HepG2 (cell line): ENCODE data around the gene ABCG5. TPM values are rescaled to one million over a fixed set of nuclear protein-coding genes. Genes with fewer than 3 reads are reported as not detected.

Experiments
- ATAC-seq: fragments of 200-7000 bp; cut with Tn5 transposase; 3 replicates; pipeline ENCODE4 v1.9.1; 2020; ENCODE audit warnings: mild to moderate bottlenecking, moderate library complexity
- BruUV-seq: library from RNA; stranded (reverse); fragments of 400-500 nt; replicated peaks from 2 replicates; lab custom pipeline; 2021; lab: Mats Ljungman, UMichigan
- CTCF ChIA-PET: fragments of 300-600 bp; formaldehyde crosslinking; extraction: SDS; loops from one replicate; lab custom pipeline; 2021; ENCODE audit warnings: low total read pairs, inconsistent platforms, low intra/inter-chr PET ratio; lab: Yijun Ruan, JAX
- POLR2A ChIA-PET: fragments of 350-600 bp; sonication (Branson Sonifier 250); formaldehyde crosslinking; loops from one replicate; lab custom pipeline; 2020; ENCODE audit warnings: antibody characterized with exemption, inconsistent platforms; lab: Yijun Ruan, JAX
- DNase-seq: peaks from one replicate; pipeline ENCODE4 v3.0.0-alpha.2; 2015; ENCODE audit warnings: low spot score
- FAIRE-seq: peaks from 3 replicates; lab custom pipeline; 2011; peaks lifted over from hg19 to GRCh38; lab: Jason Lieb, UNC
- H2AFZ ChIP-seq: one replicate; pipeline ENCODE4 v1.6.1; 2011; ENCODE audit warnings: low read length, inconsistent platforms
- H3K27ac ChIP-seq: fragments of 300-600 bp; 3 replicates; pipeline ENCODE4 v1.8.0; 2011; ENCODE audit warnings: mixed run types, mild to moderate bottlenecking, mixed read lengths, low read length, inconsistent platforms; ENCODE audit not compliant: insufficient read depth; ENCODE audit errors: extremely low read length
- H3K27me3 ChIP-seq, 2 experiments: fragments of 200-600 bp in 1 of 2; 2 replicates in 1 of 2; 3 replicates in 1 of 2; pipeline versions ENCODE4 v1.6.0 to v1.8.0; 2011; ENCODE audit warnings: low read length in 2 of 2, mild to moderate bottlenecking in 2 of 2, moderate library complexity in 2 of 2, inconsistent platforms in 1 of 2; ENCODE audit not compliant: insufficient read depth in 2 of 2, control insufficient read depth in 1 of 2
- H3K36me3 ChIP-seq, 2 experiments: fragments of 200-600 bp in 1 of 2; replicated peaks in 1 of 2; 2 replicates in 1 of 2; 3 replicates in 1 of 2; pipeline versions ENCODE4 v1.5.1 to v1.8.0; 2011; ENCODE audit warnings: low read length in 2 of 2, inconsistent platforms in 1 of 2; ENCODE audit not compliant: insufficient read depth in 2 of 2, control insufficient read depth in 1 of 2
- H3K4me1 ChIP-seq: 2 replicates; pipeline ENCODE4 v1.5.1; 2012; ENCODE audit warnings: low read length, inconsistent platforms; ENCODE audit not compliant: insufficient read depth
- H3K4me2 ChIP-seq: 2 replicates; pipeline ENCODE4 v1.6.0; 2011; ENCODE audit warnings: low read depth, low read length, inconsistent platforms
- H3K4me3 ChIP-seq, 3 experiments: fragments of 200-600 bp in 1 of 3; sonication (generic), shearing (Covaris generic) in 1 of 3; replicated peaks in 1 of 3; 2 replicates each; pipeline ENCODE4 v1.5.1; 2011 to 2016; ENCODE audit warnings: low read length in 3 of 3, inconsistent platforms in 2 of 3, low read depth in 2 of 3, mild to moderate bottlenecking in 2 of 3, control low read depth in 1 of 3, mixed read lengths in 1 of 3; ENCODE audit not compliant: insufficient read depth in 1 of 3
- H3K79me2 ChIP-seq: one replicate; pipeline ENCODE4 v1.6.1; 2011; ENCODE audit warnings: low read length, inconsistent platforms; ENCODE audit not compliant: insufficient read depth
- H3K9ac ChIP-seq: 2 replicates; pipeline ENCODE4 v1.6.0; 2011; ENCODE audit warnings: mild to moderate bottlenecking, low read depth, low read length, inconsistent platforms; ENCODE audit not compliant: insufficient read depth
- H3K9me3 ChIP-seq: 2 replicates; pipeline ENCODE4 v1.5.1; 2012; ENCODE audit warnings: mild to moderate bottlenecking, low read length
- H4K20me1 ChIP-seq: 2 replicates; pipeline ENCODE4 v1.6.0; 2011; ENCODE audit warnings: inconsistent platforms, mild to moderate bottlenecking, low read length, moderate library complexity; ENCODE audit not compliant: insufficient read depth
- CEBPB ChIP-seq: IDR thresholded peaks from 2 replicates; pipeline ENCODE4 v1.6.1; 2011; ENCODE audit warnings: low read depth, low read length, improper control_type of control experiment, borderline replicate concordance
- JDP2 ChIP-seq: sonication (generic); formaldehyde crosslinking; IDR thresholded peaks from 2 replicates; pipeline ENCODE4 v1.8.1; 2022; ENCODE audit warnings: missing genetic modification reagents, borderline replicate concordance
- WGBS: methylation state at CpG from one replicate; pipeline ENCODE4 v1.1.6; 2017; ENCODE audit warnings: low lambda C conversion rate; 5-methylcytosine and 5-hydroxymethylcytosine counted together
- in situ Hi-C: cut with HindIII; loops from 2 replicates; pipeline ENCODE4 v1.10.0; 2017; ENCODE audit warnings: low pct_unique_long_range_greater_than_20kb; ENCODE audit not compliant: extremely low pct_ligation_motif_present
- intact Hi-C: fragments of 100-400 bp; cut with micrococcal nuclease; formaldehyde crosslinking; loops from one replicate; pipeline ENCODE4 v1.10.0; 2022; ENCODE audit not compliant: unreplicated experiment
- polyA plus RNA-seq, 8 experiments: library from polyadenylated mRNA; depleted of rRNA in 3 of 8; stranded (reverse) in 7 of 8; unstranded in 1 of 8; fragments of >200 nt; fragmentation: Illumina TruSeq in 4 of 8; extraction: Trizol in 4 of 8; gene quantifications; 2 replicates each; pipeline versions ENCODE4 v1.2.1 to v1.2.3, GENCODE V29; 2011 to 2016; ENCODE audit warnings: low read depth in 4 of 8, missing spikeins in 1 of 8, mixed read lengths in 1 of 8; ENCODE audit not compliant: insufficient read depth in 1 of 8
- total RNA-seq, 5 experiments: library from RNA; depleted of rRNA; stranded (reverse); fragments of >200 nt; fragmentation: Illumina TruSeq; extraction: Trizol; gene quantifications; 2 replicates each; pipeline ENCODE4 v1.2.3, GENCODE V29; 2016; ENCODE audit warnings: low read depth in 1 of 5
- TF ChIP-seq, protein P1 (sequence below): sonication (generic); formaldehyde crosslinking; IDR thresholded peaks from 2 replicates; pipeline ENCODE4 v1.4.0; 2020; ENCODE audit warnings: missing genetic modification reagents

The ABCG5 gene
- total and polyA plus RNA-seq, 2 of the 13 experiments (the other 11 are each of a cell fraction or from before 2014, with no cell fraction given): 15.1 to 39.0 TPM

DNA sequence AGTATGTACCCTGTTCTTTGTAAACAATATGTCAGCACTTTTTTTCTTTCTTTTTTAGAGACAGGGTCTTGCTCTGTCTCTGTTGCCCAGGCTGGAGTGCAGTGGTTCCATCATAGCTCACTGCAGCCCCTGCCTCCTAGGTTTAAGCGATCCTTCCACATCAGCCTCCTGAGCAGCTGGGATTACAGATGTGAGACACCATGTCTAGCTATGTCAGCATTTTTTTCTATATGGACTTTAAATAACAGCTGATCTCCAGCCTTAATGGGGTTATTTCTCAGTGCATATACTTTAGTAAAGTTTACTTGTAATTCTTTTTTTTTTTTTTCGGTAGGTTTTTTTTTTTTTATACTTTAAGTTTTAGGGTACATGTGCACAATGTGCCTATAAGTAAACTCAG lies 26.6 kb downstream of the ABCG5 start (continued):
- TF ChIP-seq, protein P1, sequence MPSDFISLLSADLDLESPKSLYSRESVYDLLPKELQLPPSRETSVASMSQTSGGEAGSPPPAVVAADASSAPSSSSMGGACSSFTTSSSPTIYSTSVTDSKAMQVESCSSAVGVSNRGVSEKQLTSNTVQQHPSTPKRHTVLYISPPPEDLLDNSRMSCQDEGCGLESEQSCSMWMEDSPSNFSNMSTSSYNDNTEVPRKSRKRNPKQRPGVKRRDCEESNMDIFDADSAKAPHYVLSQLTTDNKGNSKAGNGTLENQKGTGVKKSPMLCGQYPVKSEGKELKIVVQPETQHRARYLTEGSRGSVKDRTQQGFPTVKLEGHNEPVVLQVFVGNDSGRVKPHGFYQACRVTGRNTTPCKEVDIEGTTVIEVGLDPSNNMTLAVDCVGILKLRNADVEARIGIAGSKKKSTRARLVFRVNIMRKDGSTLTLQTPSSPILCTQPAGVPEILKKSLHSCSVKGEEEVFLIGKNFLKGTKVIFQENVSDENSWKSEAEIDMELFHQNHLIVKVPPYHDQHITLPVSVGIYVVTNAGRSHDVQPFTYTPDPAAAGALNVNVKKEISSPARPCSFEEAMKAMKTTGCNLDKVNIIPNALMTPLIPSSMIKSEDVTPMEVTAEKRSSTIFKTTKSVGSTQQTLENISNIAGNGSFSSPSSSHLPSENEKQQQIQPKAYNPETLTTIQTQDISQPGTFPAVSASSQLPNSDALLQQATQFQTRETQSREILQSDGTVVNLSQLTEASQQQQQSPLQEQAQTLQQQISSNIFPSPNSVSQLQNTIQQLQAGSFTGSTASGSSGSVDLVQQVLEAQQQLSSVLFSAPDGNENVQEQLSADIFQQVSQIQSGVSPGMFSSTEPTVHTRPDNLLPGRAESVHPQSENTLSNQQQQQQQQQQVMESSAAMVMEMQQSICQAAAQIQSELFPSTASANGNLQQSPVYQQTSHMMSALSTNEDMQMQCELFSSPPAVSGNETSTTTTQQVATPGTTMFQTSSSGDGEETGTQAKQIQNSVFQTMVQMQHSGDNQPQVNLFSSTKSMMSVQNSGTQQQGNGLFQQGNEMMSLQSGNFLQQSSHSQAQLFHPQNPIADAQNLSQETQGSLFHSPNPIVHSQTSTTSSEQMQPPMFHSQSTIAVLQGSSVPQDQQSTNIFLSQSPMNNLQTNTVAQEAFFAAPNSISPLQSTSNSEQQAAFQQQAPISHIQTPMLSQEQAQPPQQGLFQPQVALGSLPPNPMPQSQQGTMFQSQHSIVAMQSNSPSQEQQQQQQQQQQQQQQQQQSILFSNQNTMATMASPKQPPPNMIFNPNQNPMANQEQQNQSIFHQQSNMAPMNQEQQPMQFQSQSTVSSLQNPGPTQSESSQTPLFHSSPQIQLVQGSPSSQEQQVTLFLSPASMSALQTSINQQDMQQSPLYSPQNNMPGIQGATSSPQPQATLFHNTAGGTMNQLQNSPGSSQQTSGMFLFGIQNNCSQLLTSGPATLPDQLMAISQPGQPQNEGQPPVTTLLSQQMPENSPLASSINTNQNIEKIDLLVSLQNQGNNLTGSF: no peak

GRCh38 chr2:43810888-43811287 lies 27.8 kb downstream of the ABCG5 start:
- DNase-seq (no peak), ATAC-seq (no peak), FAIRE-seq (no peak)
- intact Hi-C loops (no loop called here), in situ Hi-C loops (no loop called here)
- no peaks in the 10 kb centered on the region for H4K20me1 ChIP-seq
- no TSS peak for BruUV-seq
- H3K9ac ChIP-seq: no peak overlapping the region
- 91% methylated on average over 1 of the region's 1 CpG for WGBS
- H3K36me3 ChIP-seq: peaks cover 0 to 4% of the 10 kb centered on the region in 2 experiments; a peak in 2 of 5 replicates
- no peak overlapping the region for H3K4me2 ChIP-seq
- no peak overlapping the region for H2AFZ ChIP-seq
- TF ChIP-seq JDP2 (CRISPR knock-in tag) (no peak), CEBPB (peak; percentile 18; the same call in 1 of the 2 replicates)
- H3K4me3 ChIP-seq: no peak overlapping the region
- H3K27me3 ChIP-seq: no peaks in the 10 kb centered on the region
- H3K27ac ChIP-seq: no peak overlapping the region
- H3K79me2 ChIP-seq: no peaks in the 10 kb centered on the region
- ChIA-PET CTCF (no interaction called here), POLR2A (no interaction called here)
- H3K4me1 ChIP-seq: peaks cover 39% of the 10 kb centered on the region
- no peaks in the 10 kb centered on the region for H3K9me3 ChIP-seq
